NCI-H69 (cell line): Measurements from ENCODE around the gene ZNF451.

Experiments used
- DNase-seq: peaks from one replicate; lab custom pipeline; 2025; lab: John Stamatoyannopoulos, UW

ZNF451 gene

DNA sequence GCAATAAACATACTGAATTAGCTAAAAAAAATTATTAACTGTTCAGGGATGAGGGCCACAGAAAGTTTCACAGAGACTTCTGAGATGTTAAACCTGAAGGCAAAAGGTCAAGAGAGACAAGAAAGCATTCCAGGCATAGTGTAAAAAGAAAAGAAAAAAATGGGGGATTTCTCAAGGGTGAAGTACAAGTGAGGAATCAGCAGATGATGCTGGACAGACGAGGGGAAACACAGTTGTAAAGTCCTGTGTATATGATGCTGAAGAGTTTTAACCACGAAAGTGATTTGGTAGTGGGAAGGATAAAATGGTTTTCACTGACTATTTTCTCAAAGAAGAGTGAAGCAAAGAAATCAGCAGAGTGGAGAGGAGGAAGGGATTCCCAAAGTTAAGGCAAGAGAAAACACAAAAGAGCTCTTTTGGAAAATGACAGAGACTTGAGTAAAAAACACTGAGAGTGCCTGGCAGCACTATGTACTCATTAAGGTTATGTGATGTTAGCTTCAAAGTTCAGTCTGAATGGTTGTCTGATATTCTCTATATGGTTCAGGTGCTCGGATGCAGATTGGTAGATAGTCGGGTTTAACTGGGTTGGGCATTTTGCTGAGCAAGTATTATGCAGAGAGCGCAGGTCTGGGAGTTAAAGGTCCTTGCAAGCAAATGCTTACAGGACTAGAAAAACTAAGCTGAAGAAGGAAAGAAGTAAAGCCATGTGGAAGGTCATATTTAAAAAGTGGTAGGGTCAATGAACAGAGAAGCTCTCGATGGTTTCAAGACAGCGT, 115.8 kb downstream of the ZNF451 start:
- DNase-seq = no peak

- DNase-seq = no peak
Observed at GRCh38 chr6:57207141-57207540, 117.2 kb downstream of the ZNF451 start.

DNA sequence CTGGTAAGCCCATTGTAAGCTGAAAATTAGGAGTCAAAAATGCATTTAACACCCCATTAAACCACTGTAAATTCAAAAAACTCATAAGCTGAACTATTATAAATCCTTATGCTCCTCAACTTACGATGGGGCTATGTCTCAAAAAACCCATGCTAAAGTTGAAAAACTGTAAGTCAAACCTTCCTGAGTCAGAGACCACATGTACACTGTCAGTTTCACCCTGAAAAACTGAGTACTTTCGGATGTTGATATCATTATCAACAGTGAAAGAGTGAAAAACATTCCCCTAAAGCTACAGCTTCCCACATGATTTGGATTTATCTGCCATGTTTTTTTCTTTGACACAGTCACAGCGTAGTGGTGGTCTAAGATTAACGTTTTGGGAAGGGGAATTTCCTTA, 117.9 kb downstream of the ZNF451 start:
- DNase-seq = no peak

DNA sequence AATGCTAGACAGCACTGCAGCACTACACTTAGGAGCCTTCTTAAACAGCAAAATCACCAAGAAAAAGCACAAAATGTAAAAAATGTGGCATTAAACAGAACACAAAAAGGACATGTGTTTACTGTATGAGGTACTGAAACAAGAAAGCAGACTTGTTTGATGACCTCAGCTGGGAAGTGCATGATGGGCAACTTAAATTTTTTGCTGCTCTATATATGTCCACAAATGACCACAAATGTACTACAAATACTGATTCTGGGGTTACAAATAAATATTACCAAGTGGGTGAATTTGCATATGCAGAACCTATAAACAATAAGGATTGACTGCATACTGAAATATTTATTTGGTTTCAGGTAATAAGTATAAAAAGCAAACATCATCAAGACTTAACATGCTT, 119.0 kb downstream of the ZNF451 start:
- DNase-seq = no peak

GRCh38 chr6:57210060-57210459, 120.1 kb downstream of the ZNF451 start:
- DNase-seq = no peak

GRCh38 chr6:57215260-57215659, 125.3 kb downstream of the ZNF451 start:
- DNase-seq = no peak

DNA sequence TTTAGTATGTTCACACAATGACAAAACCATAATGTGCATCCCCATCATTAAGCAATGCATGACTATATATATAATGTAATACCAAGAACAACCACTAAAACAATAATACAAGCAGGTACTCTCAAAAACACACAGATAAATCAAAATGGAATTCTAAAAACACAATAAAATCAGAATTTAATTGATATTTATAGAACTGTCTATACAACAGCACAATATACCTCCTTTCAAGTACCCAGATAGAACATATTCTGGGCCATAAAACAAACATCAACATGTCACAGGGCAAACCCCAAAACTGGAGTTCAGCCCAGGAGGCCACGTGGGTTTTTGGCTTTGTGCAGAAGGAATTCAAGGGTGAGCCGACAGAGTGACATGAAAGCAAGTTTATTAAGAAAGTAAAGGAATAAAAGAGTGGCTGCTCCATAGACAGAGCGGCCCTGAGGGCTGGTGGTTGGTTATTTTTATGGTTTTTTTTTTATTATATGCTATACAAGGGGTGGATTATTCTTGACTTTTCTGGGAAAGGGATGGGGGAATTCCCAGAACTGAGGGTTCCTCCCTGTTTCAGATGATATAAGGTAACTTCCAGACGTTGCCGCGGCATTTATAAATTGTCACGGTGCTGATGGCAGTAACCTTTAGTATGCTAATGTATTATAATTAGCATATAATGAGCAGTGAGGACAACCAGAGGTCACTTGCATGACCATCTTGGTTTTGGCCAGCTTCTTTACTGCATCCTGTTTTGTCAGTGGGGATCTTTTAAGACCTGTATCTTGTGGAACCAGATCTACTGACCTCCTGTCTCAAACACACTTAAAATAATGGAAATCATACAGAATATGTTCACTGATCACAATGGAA, 126.5 kb downstream of the ZNF451 start:
- DNase-seq = no peak

- DNase-seq = no peak
Observed at GRCh38 chr6:57217270-57217669, 127.3 kb downstream of the ZNF451 start.
